H1 (cell line): ENCODE results near the gene ZNF283. TPM values are rescaled to one million over a fixed set of nuclear protein-coding genes. Genes with fewer than 3 reads are reported as not detected.

ENCODE experiments used
- CTCF ChIA-PET: fragments of 300-600 bp; sonication (Branson Sonifier 250); formaldehyde crosslinking; loops from one replicate; lab custom pipeline; 2021; ENCODE audit not compliant: partially characterized antibody; lab: Charles Lee
- POLR2A ChIA-PET: fragments of 300-600 bp; sonication (Branson Sonifier 250); formaldehyde crosslinking; loops from one replicate; lab custom pipeline; 2021; ENCODE audit warnings: inconsistent platforms; ENCODE audit not compliant: partially characterized antibody; lab: Charles Lee
- DNase-seq, 2 experiments: peaks; one replicate each; pipeline versions ENCODE4 v3.0.0 to v3.0.0-alpha.2; 2010 to 2022; ENCODE audit warnings: low spot score in 2 of 2, low read depth in 1 of 2, mixed read lengths in 1 of 2
- FAIRE-seq: peaks from 2 replicates; lab custom pipeline; 2011; peaks lifted over from hg19 to GRCh38; lab: Jason Lieb, UNC
- H2AFZ ChIP-seq: 2 replicates; pipeline ENCODE4 v1.8.1; 2012; ENCODE audit warnings: low read length, inconsistent platforms
- H2AK5ac ChIP-seq: 2 replicates; pipeline ENCODE4 v1.6.1; 2013; ENCODE audit warnings: low read depth, low read length
- H2BK120ac ChIP-seq: replicated peaks from 2 replicates; pipeline ENCODE3; 2013; ENCODE audit warnings: low read depth, low read length, inconsistent platforms
- H2BK12ac ChIP-seq: 2 replicates; pipeline ENCODE4 v1.6.1; 2013; ENCODE audit warnings: low read depth, low read length
- H2BK15ac ChIP-seq: 2 replicates; pipeline ENCODE4 v1.6.1; 2013; ENCODE audit warnings: low read length
- H2BK20ac ChIP-seq: 2 replicates; pipeline ENCODE4 v1.6.1; 2013; ENCODE audit warnings: low read length
- H2BK5ac ChIP-seq: 2 replicates; pipeline ENCODE4 v1.6.1; 2013; ENCODE audit warnings: low read depth, low read length
- H3K14ac ChIP-seq: 2 replicates; pipeline ENCODE4 v1.6.1; 2013; ENCODE audit warnings: inconsistent platforms; ENCODE audit not compliant: insufficient read length
- H3K18ac ChIP-seq: 2 replicates; pipeline ENCODE4 v1.6.1; 2013; ENCODE audit warnings: low read length; ENCODE audit errors: extremely low read depth
- H3K23ac ChIP-seq: 2 replicates; pipeline ENCODE4 v1.6.1; 2013; ENCODE audit warnings: inconsistent platforms; ENCODE audit not compliant: insufficient read length
- H3K23me2 ChIP-seq: 2 replicates; pipeline ENCODE4 v1.6.1; 2013; ENCODE audit warnings: low read depth, low read length
- H3K27ac ChIP-seq: 2 replicates; pipeline ENCODE4 v1.6.1; 2011; ENCODE audit warnings: low read depth, low read length, inconsistent platforms
- H3K27me3 ChIP-seq, 4 experiments: replicated peaks in 1 of 4; 1 replicate in 1 of 4; 2 replicates in 3 of 4; pipeline versions ENCODE4 v1.6.1 to v1.8.1; 2011 to 2013; ENCODE audit warnings: low read length in 3 of 4, mild to moderate bottlenecking in 3 of 4, inconsistent platforms in 2 of 4, mixed read lengths in 2 of 4, moderate library complexity in 1 of 4; ENCODE audit not compliant: control insufficient read depth in 3 of 4, insufficient read depth in 3 of 4; ENCODE audit errors: extremely low read depth in 1 of 4
- H3K36me3 ChIP-seq, 4 experiments: 2 replicates each; pipeline versions ENCODE4 v1.6.1 to v1.8.1; 2011 to 2013; ENCODE audit warnings: mild to moderate bottlenecking in 4 of 4, low read length in 3 of 4, moderate library complexity in 2 of 4, control low read depth in 1 of 4, inconsistent platforms in 1 of 4; ENCODE audit not compliant: insufficient read depth in 4 of 4, control insufficient read depth in 2 of 4
- H3K4ac ChIP-seq: replicated peaks from 2 replicates; pipeline ENCODE3; 2013; ENCODE audit warnings: low read length, low read depth, mixed read lengths, inconsistent platforms; ENCODE audit not compliant: insufficient read length
- H3K4me1 ChIP-seq, 4 experiments: replicated peaks in 1 of 4; 1 replicate in 1 of 4; 2 replicates in 3 of 4; pipeline versions ENCODE4 v1.6.1 to v1.8.1; 2011 to 2013; ENCODE audit warnings: low read length in 3 of 4, inconsistent platforms in 2 of 4, mixed read lengths in 1 of 4; ENCODE audit not compliant: insufficient read depth in 4 of 4, control insufficient read depth in 3 of 4
- H3K4me2 ChIP-seq, 2 experiments: 2 replicates each; pipeline versions ENCODE4 v1.6.1 to v1.8.1; 2011 to 2013; ENCODE audit warnings: low read depth in 2 of 2, low read length in 2 of 2, control low read depth in 1 of 2, inconsistent platforms in 1 of 2, mild to moderate bottlenecking in 1 of 2; ENCODE audit not compliant: insufficient read depth in 1 of 2
- H3K4me3 ChIP-seq, 4 experiments: fragments of 200-600, 300-600 bp in 1 of 4; sonication (generic), shearing (Covaris generic), sonication (Bioruptor Twin) in 1 of 4; 2 replicates each; pipeline versions ENCODE4 v1.5.1 to v1.8.1; 2011 to 2016; ENCODE audit warnings: low read length in 4 of 4, low read depth in 3 of 4, control low read depth in 2 of 4, inconsistent platforms in 2 of 4, mild to moderate bottlenecking in 2 of 4, mixed read lengths in 1 of 4, moderate library complexity in 1 of 4; ENCODE audit not compliant: insufficient read depth in 2 of 4; ENCODE audit errors: extremely low read depth in 1 of 4
- H3K56ac ChIP-seq: replicated peaks from 2 replicates; pipeline ENCODE3; 2013; ENCODE audit warnings: low read depth, mild to moderate bottlenecking, mixed read lengths, low read length, inconsistent platforms; ENCODE audit not compliant: insufficient read length
- H3K79me1 ChIP-seq: 2 replicates; pipeline ENCODE4 v1.6.1; 2013; ENCODE audit warnings: low read depth, low read length, control low read depth
- H3K79me2 ChIP-seq, 2 experiments: 2 replicates each; pipeline versions ENCODE4 v1.6.1 to v1.8.1; 2012 to 2013; ENCODE audit warnings: low read length in 2 of 2, mild to moderate bottlenecking in 2 of 2, inconsistent platforms in 1 of 2; ENCODE audit not compliant: insufficient read depth in 2 of 2, control insufficient read depth in 1 of 2
- H3K9ac ChIP-seq, 4 experiments: replicated peaks in 1 of 4; 1 replicate in 1 of 4; 2 replicates in 3 of 4; pipeline versions ENCODE4 v1.6.1 to v1.8.1; 2011 to 2013; ENCODE audit warnings: low read depth in 3 of 4, low read length in 3 of 4, control low read depth in 2 of 4, mild to moderate bottlenecking in 2 of 4, moderate library complexity in 2 of 4, inconsistent platforms in 1 of 4; ENCODE audit errors: extremely low read depth in 1 of 4
- H3K9me3 ChIP-seq, 2 experiments: 2 replicates each; pipeline versions ENCODE4 v1.6.1 to v1.8.1; 2012 to 2013; ENCODE audit warnings: mild to moderate bottlenecking in 2 of 2, moderate library complexity in 2 of 2, control low read depth in 1 of 2, inconsistent platforms in 1 of 2, low read depth in 1 of 2, low read length in 1 of 2, mixed read lengths in 1 of 2; ENCODE audit not compliant: insufficient read depth in 2 of 2
- H4K20me1 ChIP-seq, 2 experiments: replicated peaks in 1 of 2; 2 replicates each; pipeline versions ENCODE3 to v1.8.1; 2011 to 2013; ENCODE audit warnings: inconsistent platforms in 2 of 2, low read length in 2 of 2, mild to moderate bottlenecking in 1 of 2; ENCODE audit not compliant: insufficient read depth in 2 of 2, control insufficient read depth in 1 of 2
- H4K5ac ChIP-seq: 2 replicates; pipeline ENCODE4 v1.6.1; 2013; ENCODE audit warnings: low read length, low read depth, mixed read lengths, inconsistent platforms; ENCODE audit not compliant: insufficient read length
- H4K8ac ChIP-seq: 2 replicates; pipeline ENCODE4 v1.8.0; 2013; ENCODE audit warnings: mild to moderate bottlenecking, moderate library complexity, low read length, inconsistent platforms; ENCODE audit not compliant: insufficient read depth; ENCODE audit errors: extremely low read depth
- H4K91ac ChIP-seq: replicated peaks from 2 replicates; pipeline ENCODE3; 2013; ENCODE audit warnings: low read length, mixed read lengths, inconsistent platforms; ENCODE audit not compliant: insufficient read length
- ASH2L ChIP-seq: fragments of 200-600, 300-600 bp; sonication (generic); IDR thresholded peaks from one replicate; pipeline ENCODE4 v1.7.1; 2017; ENCODE audit warnings: low read length
- CHD1 ChIP-seq: IDR thresholded peaks from 2 replicates; pipeline ENCODE4 v1.6.1; 2012; ENCODE audit warnings: low read depth, low read length, improper control_type of control experiment
- FOSL1 ChIP-seq: IDR thresholded peaks from 2 replicates; pipeline ENCODE4 v1.6.1; 2011; ENCODE audit warnings: mild to moderate bottlenecking, low read depth, low read length, moderate library complexity; ENCODE audit not compliant: insufficient read depth
- HDAC6 ChIP-seq: IDR thresholded peaks from one replicate; pipeline ENCODE4 v1.7.1; 2012; ENCODE audit warnings: low read depth, mild to moderate bottlenecking, inconsistent platforms, low read length, moderate library complexity
- RNF2 ChIP-seq: fragments of 200-900, 300-1000 bp; sonication (generic); IDR thresholded peaks from 2 replicates; pipeline ENCODE4 v1.7.1; 2016; ENCODE audit warnings: borderline replicate concordance, low read depth, mild to moderate bottlenecking, antibody characterized with exemption, low read length; ENCODE audit not compliant: poor library complexity, severe bottlenecking; ENCODE audit errors: missing control alignments
- RXRA ChIP-seq: IDR thresholded peaks from 2 replicates; pipeline ENCODE4 v1.6.1; 2011; ENCODE audit warnings: low read depth, mild to moderate bottlenecking, low read length, moderate library complexity; ENCODE audit not compliant: insufficient read depth
- SAP30 ChIP-seq: fragments of 300-600 bp; sonication (generic); IDR thresholded peaks from 2 replicates; pipeline ENCODE4 v1.7.1; 2012; ENCODE audit warnings: low read length, moderate library complexity, mild to moderate bottlenecking, inconsistent platforms; ENCODE audit not compliant: insufficient read depth, insufficient replicate concordance
- SIX5 ChIP-seq: IDR thresholded peaks from 2 replicates; pipeline ENCODE4 v1.6.1; 2011; ENCODE audit warnings: mild to moderate bottlenecking, low read depth, low read length
- SP1 ChIP-seq: IDR thresholded peaks from 2 replicates; pipeline ENCODE4 v1.6.1; 2011; ENCODE audit warnings: low read depth, low read length
- SP4 ChIP-seq: IDR thresholded peaks from 2 replicates; pipeline ENCODE4 v1.6.1; 2012; ENCODE audit warnings: low read length, inconsistent platforms
- SRF ChIP-seq: IDR thresholded peaks from 2 replicates; pipeline ENCODE4 v1.6.1; 2011; ENCODE audit warnings: mild to moderate bottlenecking, low read depth, low read length, moderate library complexity
- TBP ChIP-seq: IDR thresholded peaks from 2 replicates; pipeline ENCODE4 v1.6.1; 2011; ENCODE audit warnings: low read depth, low read length, improper control_type of control experiment
- WGBS, 2 experiments: shearing (Covaris generic) in 1 of 2; methylation state at CpG; one replicate each; pipeline versions ENCODE4 v1.1.6 to v1.1.7; 2013 to 2015; ENCODE audit warnings: low lambda C conversion rate in 2 of 2, mixed read lengths in 2 of 2, inconsistent platforms in 1 of 2, low coverage in 1 of 2, missing lambda C conversion rate in 1 of 2; ENCODE audit not compliant: insufficient replicate concordance in 2 of 2, insufficient coverage in 1 of 2, insufficient read length in 1 of 2; ENCODE audit errors: extremely low coverage in 1 of 2, missing lambda C conversion rate in 1 of 2; 5-methylcytosine and 5-hydroxymethylcytosine counted together
- polyA plus RNA-seq, 7 experiments: library from polyadenylated mRNA; depleted of rRNA in 3 of 7; stranded (reverse) in 5 of 7; unstranded in 2 of 7; fragments of >200 nt in 5 of 7; fragments of 200-250 nt in 2 of 7; gene quantifications; 1 replicate in 5 of 7; 2 replicates in 1 of 7; 4 replicates in 1 of 7; pipeline versions ENCODE4 v1.2.1 to v1.2.3, GENCODE V29; 2011 to 2013; ENCODE audit warnings: missing spikeins in 2 of 7, mixed read lengths in 2 of 7
- total RNA-seq: library from RNA; stranded (reverse); fragmentation: NEBNext Ultra II Directional; extraction: Animal tissue kit (Norgen Biotek cat#: 25700); gene quantifications from 2 replicates; pipeline ENCODE4 v1.2.1, GENCODE V29; 2021
- TF ChIP-seq, protein P1 (sequence below): IDR thresholded peaks from 2 replicates; pipeline ENCODE4 v1.6.1; 2011; ENCODE audit warnings: low read length, improper control_type of control experiment

The ZNF283 gene
- total and polyA plus RNA-seq, 2 of the 8 experiments (the other 6 are each of a cell fraction or from before 2014, with no cell fraction given): 1.1 to 4.3 TPM

DNA sequence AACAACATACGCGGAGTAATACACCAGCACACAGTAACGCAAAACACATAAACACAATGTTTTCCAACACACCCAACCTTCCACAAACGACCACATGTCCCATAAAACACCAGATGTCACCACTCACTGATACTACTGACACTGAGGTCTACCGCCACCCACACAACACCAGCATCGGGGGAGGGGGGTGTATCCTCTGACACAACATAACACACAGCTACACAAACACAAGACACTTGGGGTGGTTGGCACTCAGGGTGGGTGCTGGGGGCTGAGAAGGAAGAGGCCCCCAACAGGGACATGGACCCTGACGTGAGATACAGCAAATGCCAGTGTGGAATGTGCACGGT, 44.8 kb upstream of the ZNF283 start:
- Histone ChIP-seq H3K18ac (no peak overlapping the region; the same call in 1 of the 2 replicates), H4K8ac (no peak overlapping the region), H2AK5ac (0 out of 2 replicates have a peak overlapping the region, but pooled peaks have one; percentile 40), H3K14ac (no peak overlapping the region), H2BK20ac (no peak overlapping the region), H3K27ac (no peak overlapping the region), H4K91ac (peak overlapping the region; percentile 87), H4K20me1 (peaks cover 0 to 4% of the 10 kb centered on the region in 2 experiments), H2BK5ac (peak overlapping the region; percentile 87), H2BK15ac (0 out of 2 replicates have a peak overlapping the region, but pooled peaks have one; percentile 75), H3K4me3 (no peak overlapping the region), H2BK120ac (no peak overlapping the region), H3K79me2 (no peaks in the 10 kb centered on the region), H3K27me3 (no peaks in the 10 kb centered on the region; a peak in 1 of 7 replicates), H3K4me2 (no peak overlapping the region), H3K36me3 (no peaks in the 10 kb centered on the region), H4K5ac (no peak overlapping the region), H3K4ac (no peak overlapping the region), H2BK12ac (peak overlapping the region; percentile 92; the same call in 1 of the 2 replicates), H3K9me3 (no peaks in the 10 kb centered on the region), H3K79me1 (no peaks in the 10 kb centered on the region; the same call in 1 of the 2 replicates), H2AFZ (no peak overlapping the region), H3K4me1 (peaks cover 0 to 9% (median 6%) of the 10 kb centered on the region in 4 experiments; a peak in 5 of 7 replicates), H3K23me2 (0 out of 2 replicates have a peak, but pooled peaks cover 2% of the 10 kb centered on the region), H3K56ac (no peak overlapping the region), H3K23ac (no peak overlapping the region), H3K9ac (no peak overlapping the region)
- no peak for FAIRE-seq
- DNase-seq: no peak
- CTCF ChIA-PET: interaction anchor here (37.0 kb wide), 1 partner anchor 26 kb away, joined by 703 read pairs; the partner anchor contains the start of gene SMG9
- POLR2A ChIA-PET: no interaction called here
- WGBS, 2 experiments: 72% methylated on average over 8 of the region's 8 CpGs; no CpG with 5 or more reads in 1 of the 2 experiments
- TF ChIP-seq SP4 (no peak), FOSL1 (no peak), TBP (no peak), RXRA (no peak), ASH2L (no peak), SIX5 (no peak), HDAC6 (no peak), SRF (no peak), CHD1 (no peak), SAP30 (no peak), RNF2 (no peak), SP1 (no peak)
- TF ChIP-seq, protein P1, sequence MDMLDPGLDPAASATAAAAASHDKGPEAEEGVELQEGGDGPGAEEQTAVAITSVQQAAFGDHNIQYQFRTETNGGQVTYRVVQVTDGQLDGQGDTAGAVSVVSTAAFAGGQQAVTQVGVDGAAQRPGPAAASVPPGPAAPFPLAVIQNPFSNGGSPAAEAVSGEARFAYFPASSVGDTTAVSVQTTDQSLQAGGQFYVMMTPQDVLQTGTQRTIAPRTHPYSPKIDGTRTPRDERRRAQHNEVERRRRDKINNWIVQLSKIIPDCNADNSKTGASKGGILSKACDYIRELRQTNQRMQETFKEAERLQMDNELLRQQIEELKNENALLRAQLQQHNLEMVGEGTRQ: no peak
